B cell (primary cell): ENCODE data around the gene NRIP2. TPM values are rescaled to one million over a fixed set of nuclear protein-coding genes. Genes with fewer than 3 reads are reported as not detected.

Experiments used
- ATAC-seq: fragments of 200-7000 bp; cut with Tn5 transposase; one replicate; pipeline ENCODE4 v1.10.0; 2021; ENCODE audit warnings: low read depth, mild to moderate bottlenecking, moderate number of reproducible peaks, moderate library complexity
- CTCF ChIA-PET: fragments of 350-600 bp; sonication (Branson Sonifier 250); formaldehyde crosslinking; loops from one replicate; lab custom pipeline; 2021; ENCODE audit warnings: antibody characterized with exemption, inconsistent platforms; lab: Charles Lee
- POLR2A ChIA-PET: fragments of 350-600 bp; sonication (Branson Sonifier 250); formaldehyde crosslinking; loops from one replicate; lab custom pipeline; 2021; ENCODE audit warnings: antibody characterized with exemption; lab: Charles Lee
- DNase-seq: peaks from one replicate; pipeline ENCODE4 v3.0.0; 2013
- H2AFZ ChIP-seq: 2 replicates; pipeline ENCODE4 v1.6.1; 2012; ENCODE audit warnings: mild to moderate bottlenecking, low read depth, low read length; ENCODE audit not compliant: insufficient read depth, poor library complexity, severe bottlenecking
- H3K27ac ChIP-seq, 2 donors: 1 replicate in 1 of 2; 2 replicates in 1 of 2; pipeline ENCODE4 v1.5.1; 2012 to 2013; ENCODE audit warnings: low read length in 2 of 2, mild to moderate bottlenecking in 2 of 2, moderate library complexity in 1 of 2
- H3K27me3 ChIP-seq, 4 experiments: fragments of 200-600 bp in 1 of 4; sonication (generic) in 1 of 4; replicated peaks in 1 of 4; 1 replicate in 2 of 4; 2 replicates in 2 of 4; pipeline versions ENCODE4 v1.6.1 to v1.7.0; 2013 to 2016; ENCODE audit warnings: low read length in 3 of 4, mild to moderate bottlenecking in 2 of 4, mixed read lengths in 1 of 4, moderate library complexity in 1 of 4; ENCODE audit not compliant: insufficient read depth in 4 of 4, control insufficient read depth in 3 of 4; ENCODE audit errors: control extremely low read depth in 1 of 4
- H3K36me3 ChIP-seq, 2 experiments: replicated peaks in 1 of 2; 1 replicate in 1 of 2; 2 replicates in 1 of 2; pipeline versions ENCODE4 v1.6.1 to v1.7.1; 2013; ENCODE audit warnings: low read length in 1 of 2; ENCODE audit not compliant: insufficient read depth in 2 of 2, control insufficient read depth in 1 of 2; ENCODE audit errors: control extremely low read depth in 1 of 2, extremely low read depth in 1 of 2
- H3K4me1 ChIP-seq, 2 donors: fragments of 200-600 bp in 1 of 2; sonication (generic) in 1 of 2; 1 replicate in 1 of 2; 2 replicates in 1 of 2; pipeline versions ENCODE4 v1.5.1 to v1.6.1; 2013 to 2017; ENCODE audit warnings: low read length in 2 of 2; ENCODE audit not compliant: control insufficient read depth in 2 of 2, insufficient read depth in 2 of 2
- H3K4me2 ChIP-seq: replicated peaks from 2 replicates; pipeline ENCODE3; 2012; ENCODE audit warnings: mild to moderate bottlenecking, low read depth, low read length; ENCODE audit not compliant: poor library complexity, severe bottlenecking
- H3K4me3 ChIP-seq, 5 experiments: fragments of 200-600 bp in 1 of 5; sonication (generic) in 1 of 5; 1 replicate in 3 of 5; 2 replicates in 2 of 5; pipeline versions ENCODE4 v1.5.1 to v1.7.0; 2011 to 2016; ENCODE audit warnings: low read length in 4 of 5, mild to moderate bottlenecking in 4 of 5, low read depth in 2 of 5, control low read depth in 1 of 5, moderate library complexity in 1 of 5; ENCODE audit not compliant: insufficient read depth in 1 of 5; ENCODE audit errors: control extremely low read depth in 1 of 5, extremely low read depth in 1 of 5
- H3K79me2 ChIP-seq: fragments of 200-600 bp; sonication (generic); one replicate; pipeline ENCODE4 v1.6.0; 2016; ENCODE audit warnings: low read length; ENCODE audit not compliant: control insufficient read depth, insufficient read depth
- H3K9ac ChIP-seq: fragments of 200-600 bp; sonication (generic); 2 replicates; pipeline ENCODE4 v1.6.1; 2017; ENCODE audit warnings: mild to moderate bottlenecking, low read length, moderate library complexity
- H3K9me3 ChIP-seq, 3 donors: one replicate each; pipeline versions ENCODE4 v1.6.1 to v1.7.1; 2013; ENCODE audit warnings: low read length in 2 of 3; ENCODE audit not compliant: control insufficient read depth in 2 of 3, insufficient read depth in 1 of 3; ENCODE audit errors: control extremely low read depth in 1 of 3
- H4K20me1 ChIP-seq: 2 replicates; pipeline ENCODE4 v1.6.0; 2012; ENCODE audit warnings: mild to moderate bottlenecking, low read length; ENCODE audit not compliant: insufficient read depth, control insufficient read depth, poor library complexity, severe bottlenecking
- H3K27ac Mint-ChIP-seq: one replicate; pipeline ENCODE4 v1.8.0; 2021; ENCODE audit warnings: mixed read lengths
- H3K27me3 Mint-ChIP-seq: one replicate; pipeline ENCODE4 v1.8.0; 2021; ENCODE audit warnings: mixed read lengths
- H3K4me1 Mint-ChIP-seq: one replicate; pipeline ENCODE4 v1.8.0; 2021; ENCODE audit warnings: mixed read lengths
- H3K4me3 Mint-ChIP-seq: one replicate; pipeline ENCODE4 v1.8.0; 2021; ENCODE audit warnings: mixed read lengths
- H3K9me3 Mint-ChIP-seq: one replicate; pipeline ENCODE4 v1.8.0; 2022; ENCODE audit warnings: mixed read lengths; ENCODE audit not compliant: insufficient read depth
- EZH2 ChIP-seq: IDR thresholded peaks from 2 replicates; pipeline ENCODE4 v1.6.1; 2012; ENCODE audit warnings: borderline replicate concordance, low read depth, mild to moderate bottlenecking, moderate library complexity, low read length; ENCODE audit not compliant: insufficient read depth, poor library complexity, severe bottlenecking
- WGBS: methylation state at CpG from one replicate; pipeline ENCODE4 v1.1.5; 2013; ENCODE audit warnings: missing lambda C conversion rate; ENCODE audit not compliant: insufficient coverage; 5-methylcytosine and 5-hydroxymethylcytosine counted together
- intact Hi-C: fragments of 100-400 bp; cut with micrococcal nuclease; formaldehyde crosslinking; loops from one replicate; pipeline ENCODE4 v1.10.0; 2022
- polyA plus RNA-seq: library from polyadenylated mRNA; depleted of rRNA; stranded (reverse); fragments of >200 nt; gene quantifications from 2 replicates; pipeline ENCODE4 v1.2.3, GENCODE V29; 2012
- total RNA-seq, 2 donors: library from RNA; stranded (reverse); fragments of 120-200 nt in 1 of 2; gene quantifications; 1 replicate in 1 of 2; 2 replicates in 1 of 2; pipeline versions ENCODE4 v1.2.3 to v1.2.4, GENCODE V29; 2013 to 2022
- TF ChIP-seq, protein P1 (sequence below): fragments of 200-600 bp; IDR thresholded peaks from one replicate; pipeline ENCODE4 v1.8.0; 2022; ENCODE audit warnings: antibody characterized with exemption, mild to moderate bottlenecking

The NRIP2 gene
- total and polyA plus RNA-seq, 2 donors (not counting 1 experiment from before 2014, with no cell fraction given), result not detected

DNA sequence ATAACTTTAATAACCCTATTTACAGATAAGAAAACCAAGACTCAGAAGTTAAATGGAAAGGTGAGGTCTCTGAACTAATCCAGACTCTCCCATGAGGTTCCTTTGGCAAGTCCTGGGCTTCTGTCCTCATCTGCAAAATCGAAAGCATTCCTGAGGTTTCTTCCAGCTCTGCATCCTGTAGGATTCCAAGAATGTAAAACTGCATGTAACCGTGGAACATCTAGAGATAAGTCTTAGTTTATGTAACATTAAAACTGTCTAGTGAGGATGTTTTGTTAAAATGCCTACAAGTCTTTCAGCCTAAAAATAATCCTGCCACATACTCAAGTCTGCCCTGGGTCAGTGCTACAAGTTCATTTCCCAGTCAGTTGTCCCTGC is 29.7 kb downstream of the NRIP2 start:
- no peak overlapping the region for H3K9ac ChIP-seq
- H2AFZ ChIP-seq, result no peak overlapping the region
- no peaks in the 10 kb centered on the region for H3K9me3 ChIP-seq
- Mint-ChIP-seq H3K27ac (no peak overlapping the region), H3K4me3 (no peak overlapping the region), H3K27me3 (no peaks in the 10 kb centered on the region), H3K9me3 (no peaks in the 10 kb centered on the region), H3K4me1 (no peaks in the 10 kb centered on the region)
- ATAC-seq (no peak), DNase-seq (no peak)
- H3K4me1 ChIP-seq, result no peaks in the 10 kb centered on the region
- CTCF ChIA-PET, result no interaction called here
- no peak overlapping the region for H3K4me2 ChIP-seq
- no peaks in the 10 kb centered on the region for H4K20me1 ChIP-seq
- H3K27me3 ChIP-seq, result no peaks in the 10 kb centered on the region
- H3K4me3 ChIP-seq, result no peak overlapping the region
- H3K27ac ChIP-seq, result no peak overlapping the region
- intact Hi-C loops, result no loop called here
- POLR2A ChIA-PET, result no interaction called here
- H3K79me2 ChIP-seq, result peaks cover 2% of the 10 kb centered on the region
- TF ChIP-seq EZH2, result no peak
- TF ChIP-seq, protein P1, sequence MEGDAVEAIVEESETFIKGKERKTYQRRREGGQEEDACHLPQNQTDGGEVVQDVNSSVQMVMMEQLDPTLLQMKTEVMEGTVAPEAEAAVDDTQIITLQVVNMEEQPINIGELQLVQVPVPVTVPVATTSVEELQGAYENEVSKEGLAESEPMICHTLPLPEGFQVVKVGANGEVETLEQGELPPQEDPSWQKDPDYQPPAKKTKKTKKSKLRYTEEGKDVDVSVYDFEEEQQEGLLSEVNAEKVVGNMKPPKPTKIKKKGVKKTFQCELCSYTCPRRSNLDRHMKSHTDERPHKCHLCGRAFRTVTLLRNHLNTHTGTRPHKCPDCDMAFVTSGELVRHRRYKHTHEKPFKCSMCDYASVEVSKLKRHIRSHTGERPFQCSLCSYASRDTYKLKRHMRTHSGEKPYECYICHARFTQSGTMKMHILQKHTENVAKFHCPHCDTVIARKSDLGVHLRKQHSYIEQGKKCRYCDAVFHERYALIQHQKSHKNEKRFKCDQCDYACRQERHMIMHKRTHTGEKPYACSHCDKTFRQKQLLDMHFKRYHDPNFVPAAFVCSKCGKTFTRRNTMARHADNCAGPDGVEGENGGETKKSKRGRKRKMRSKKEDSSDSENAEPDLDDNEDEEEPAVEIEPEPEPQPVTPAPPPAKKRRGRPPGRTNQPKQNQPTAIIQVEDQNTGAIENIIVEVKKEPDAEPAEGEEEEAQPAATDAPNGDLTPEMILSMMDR, result no peak
- 100% methylated on average over 1 of the region's 2 CpGs for WGBS
- H3K36me3 ChIP-seq, result peaks cover 0 to 44% of the 10 kb centered on the region in 2 experiments

DNA sequence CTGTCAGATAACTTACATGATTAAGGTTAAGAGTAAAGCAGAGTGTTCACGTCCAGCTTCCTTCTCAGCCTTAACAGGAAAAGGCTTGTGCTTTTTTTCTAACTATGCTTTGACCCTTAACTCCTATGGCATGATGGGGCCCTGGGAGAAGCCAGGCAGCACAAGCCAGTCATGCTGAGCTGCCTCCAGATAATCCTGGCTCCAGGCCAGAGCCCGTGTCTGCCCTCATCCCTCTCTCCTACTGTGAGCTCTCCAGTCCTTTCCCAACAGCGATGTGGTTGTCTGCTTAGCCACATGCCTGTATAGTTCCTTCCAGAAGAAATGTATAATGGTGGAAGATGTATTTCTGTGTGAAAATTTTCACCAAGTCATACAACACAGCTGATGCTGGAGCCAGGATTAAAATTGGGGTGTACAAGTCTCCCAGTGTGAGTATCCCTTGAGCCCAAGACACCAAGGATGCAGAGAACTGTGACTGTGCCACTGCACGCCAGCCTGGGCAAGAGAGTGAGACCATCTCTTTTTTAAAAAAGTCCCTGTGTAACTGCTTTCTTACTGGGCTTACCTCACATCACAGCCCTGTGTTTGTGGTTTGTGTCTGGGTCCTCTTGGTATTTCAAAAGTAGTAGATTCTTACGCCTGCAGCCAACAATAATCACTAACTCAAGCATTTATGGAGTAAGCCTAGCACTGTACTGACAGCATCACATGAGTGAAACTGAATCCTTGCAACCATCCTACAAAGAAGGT is 30.3 kb downstream of the NRIP2 start:
- no peaks in the 10 kb centered on the region for H3K27me3 ChIP-seq
- H3K4me2 ChIP-seq, result no peak overlapping the region
- no peaks in the 10 kb centered on the region for H3K4me1 ChIP-seq
- 90% methylated on average over 2 of the region's 5 CpGs for WGBS
- intact Hi-C loops, result no loop called here
- ChIA-PET CTCF (no interaction called here), POLR2A (no interaction called here)
- ATAC-seq (no peak), DNase-seq (no peak)
- no peaks in the 10 kb centered on the region for H4K20me1 ChIP-seq
- H2AFZ ChIP-seq, result no peak overlapping the region
- H3K4me1 Mint-ChIP-seq, result no peaks in the 10 kb centered on the region
- H3K27ac Mint-ChIP-seq, result peak overlapping the region; percentile 26
- H3K27ac ChIP-seq, result no peak overlapping the region
- TF ChIP-seq EZH2, result no peak
- TF ChIP-seq, protein P1, result no peak
- H3K9me3 Mint-ChIP-seq, result no peaks in the 10 kb centered on the region
- no peaks in the 10 kb centered on the region for H3K79me2 ChIP-seq
- H3K9ac ChIP-seq, result no peak overlapping the region
- H3K4me3 ChIP-seq, result no peak overlapping the region
- no peaks in the 10 kb centered on the region for H3K9me3 ChIP-seq
- no peaks in the 10 kb centered on the region for H3K27me3 Mint-ChIP-seq
- H3K36me3 ChIP-seq, result peaks cover 0 to 50% of the 10 kb centered on the region in 2 experiments
- H3K4me3 Mint-ChIP-seq, result no peak overlapping the region
